OCI-M1 (cell line): ENCODE results near the gene MRPL43.
A peak's percentile ranks its signal among the peaks of the same experiment; 100 is the strongest.

Experiments used
- DNase-seq: peaks from one replicate; lab custom pipeline; 2025; lab: John Stamatoyannopoulos, UW

Gene MRPL43

GRCh38 chr10:101019440-101019703 lies 32.1 kb upstream of the MRPL43 start:
- no peak for DNase-seq

DNA sequence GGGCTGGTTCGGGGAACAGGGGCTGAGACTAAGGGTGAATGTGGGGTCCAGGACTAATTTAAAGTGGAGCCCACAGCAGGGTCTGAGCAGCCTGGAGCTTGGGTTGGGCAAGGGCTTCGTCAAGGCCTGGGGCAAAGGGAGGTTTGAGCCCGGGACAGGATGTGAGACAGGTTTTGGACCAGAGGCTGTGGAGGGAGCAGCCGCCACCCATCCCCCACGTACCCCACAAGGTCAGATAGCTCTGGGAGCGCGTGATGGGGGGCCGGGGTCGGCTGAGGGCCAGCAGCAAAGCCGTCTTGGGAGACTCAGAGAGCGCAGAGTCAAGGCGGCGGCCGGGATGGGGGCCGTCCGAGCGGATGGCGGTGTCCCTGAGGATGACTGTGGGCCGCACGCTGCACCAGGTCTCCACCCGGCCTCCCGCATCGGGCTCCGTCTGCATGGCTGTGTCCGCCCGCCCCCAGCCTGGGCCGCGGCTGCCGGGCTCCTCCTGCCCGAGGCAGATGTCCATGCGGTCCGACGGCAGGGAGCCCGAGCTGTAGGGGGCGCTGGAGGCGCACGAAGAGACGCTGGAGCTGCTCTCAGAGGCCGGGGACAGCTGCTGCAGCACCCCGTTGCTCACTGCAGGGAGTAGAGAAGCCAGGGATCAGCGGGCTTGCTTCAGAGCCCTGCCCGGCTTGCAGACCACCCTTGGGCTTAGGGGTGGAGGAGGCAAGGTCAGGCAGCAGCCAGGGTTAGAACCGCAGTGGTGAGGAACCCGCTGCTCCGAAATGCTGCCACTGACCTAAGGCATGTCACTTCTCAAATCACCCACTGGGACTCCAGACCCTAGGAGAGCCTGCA lies 31.5 kb upstream of the MRPL43 start:
- peak; percentile 95 for DNase-seq

DNA sequence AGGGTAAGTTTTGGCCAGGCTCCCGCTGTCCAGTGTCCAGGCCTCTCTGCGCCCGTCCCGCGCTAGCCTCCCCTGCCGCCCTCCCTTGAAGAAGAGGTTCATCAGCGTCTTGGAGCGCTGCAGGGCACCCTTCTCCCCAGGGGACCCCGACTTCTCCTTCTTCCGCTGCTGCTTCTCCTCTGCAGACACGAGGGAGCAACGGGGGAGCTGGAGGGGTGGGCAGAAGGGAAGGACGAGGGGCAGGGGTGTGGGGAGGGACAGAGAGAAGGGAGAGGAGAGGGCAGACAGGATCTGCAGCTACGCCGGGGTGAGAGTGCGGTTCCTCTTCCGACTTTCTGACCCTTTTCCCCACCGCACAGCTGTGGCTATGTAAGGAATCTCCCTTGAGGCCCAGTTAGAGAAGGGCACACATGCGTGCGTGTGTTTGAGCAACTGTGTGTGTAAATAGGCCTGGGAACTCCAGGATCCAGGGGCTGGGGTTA lies 30.9 kb upstream of the MRPL43 start:
- no peak for DNase-seq

GRCh38 chr10:101016814-101017213 lies 29.5 kb upstream of the MRPL43 start:
- no peak for DNase-seq

DNA sequence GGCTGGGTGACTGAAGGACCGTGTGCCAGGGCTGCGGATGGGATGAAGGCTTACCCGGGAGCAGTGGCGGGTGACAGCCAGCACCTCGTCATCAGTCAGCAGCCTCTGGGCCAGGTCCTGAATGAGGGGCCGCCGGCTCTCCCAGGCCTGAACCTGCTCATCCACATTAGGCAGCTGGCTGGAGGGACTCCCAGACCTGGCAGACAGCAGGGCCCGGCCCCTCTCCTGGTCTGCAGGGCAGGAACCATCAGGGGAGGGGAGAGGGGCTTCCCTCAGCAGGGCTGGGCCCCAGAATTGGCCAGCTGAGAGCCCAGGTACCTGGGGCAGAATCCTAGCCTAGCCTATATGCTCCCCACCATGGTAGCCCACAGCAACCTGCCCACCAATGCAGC lies 28.3 kb upstream of the MRPL43 start:
- DNase-seq: no peak

DNA sequence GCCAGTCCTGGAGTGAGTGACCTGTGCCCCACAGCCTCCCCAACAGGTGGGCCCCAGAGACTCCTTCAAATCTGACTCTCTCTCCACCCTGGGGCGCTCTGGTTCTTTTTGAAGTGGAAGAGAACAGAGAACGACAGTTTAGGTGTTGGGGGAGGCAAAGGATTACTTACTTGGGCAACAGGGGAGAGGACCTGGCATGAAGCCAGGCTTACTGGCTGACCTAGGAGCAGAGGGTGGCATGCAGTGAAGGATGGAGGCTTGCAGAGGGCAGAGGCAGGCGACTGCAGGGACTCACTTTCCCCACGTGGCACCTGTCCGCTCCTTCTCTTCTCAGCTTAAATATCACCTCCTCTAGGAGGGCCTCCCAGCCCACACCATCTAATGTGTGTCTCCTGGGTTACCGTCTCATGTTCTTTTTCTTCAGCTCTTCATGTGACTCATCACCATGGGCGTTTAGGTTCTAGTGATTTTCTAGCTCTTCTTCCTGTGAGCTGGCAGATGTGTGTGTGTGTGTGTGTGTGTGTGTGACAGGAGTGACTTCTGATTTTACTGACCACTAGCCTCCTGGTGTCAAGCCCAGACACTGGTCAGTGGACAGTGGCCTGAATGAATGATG lies 27.8 kb upstream of the MRPL43 start:
- no peak for DNase-seq

- peak; percentile 88 for DNase-seq
These were observed 27.1 kb upstream of the MRPL43 start for GRCh38 chr10:101014230-101014884.

- no peak for DNase-seq
These were observed 26.1 kb upstream of the MRPL43 start for GRCh38 chr10:101013365-101013825.

DNA sequence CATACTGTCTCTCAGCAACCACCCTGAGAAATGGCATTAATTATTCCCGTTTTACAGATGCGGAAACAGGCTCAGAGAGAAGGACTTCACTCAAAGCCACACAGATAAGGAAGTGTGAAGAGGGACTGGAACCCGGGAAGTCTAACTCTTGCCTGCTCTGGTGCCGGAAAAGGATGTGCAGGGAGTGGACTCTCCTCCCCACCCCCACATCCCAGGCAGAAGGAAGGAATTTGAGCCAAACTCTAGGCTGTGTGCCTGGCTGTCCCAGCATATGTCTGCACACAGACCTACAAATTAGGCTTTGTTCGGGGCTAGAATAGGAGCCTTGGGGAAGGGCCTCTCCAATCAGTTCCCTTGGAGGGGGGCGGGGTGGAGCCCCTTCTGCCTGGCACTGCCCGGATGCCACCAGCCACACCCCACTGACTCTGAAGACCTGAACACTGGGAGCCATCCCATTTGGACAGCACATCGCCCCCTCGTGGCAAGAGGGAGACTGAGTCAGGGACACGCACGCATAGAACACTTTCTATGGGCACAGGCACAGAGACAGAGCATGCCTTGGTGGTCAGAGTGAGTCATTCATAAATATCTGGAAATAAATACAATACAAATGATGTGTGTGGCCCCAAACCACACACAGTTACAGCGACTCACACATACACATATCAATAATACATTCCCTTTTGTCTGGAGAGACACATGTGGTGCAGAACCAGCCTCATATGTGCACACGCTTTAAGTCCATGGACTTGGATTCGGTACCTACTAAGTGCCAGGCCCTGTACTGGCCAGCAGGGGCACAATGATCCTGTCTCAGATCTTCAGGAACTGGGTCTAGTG lies 25.4 kb upstream of the MRPL43 start:
- peak; percentile 94 for DNase-seq

DNA sequence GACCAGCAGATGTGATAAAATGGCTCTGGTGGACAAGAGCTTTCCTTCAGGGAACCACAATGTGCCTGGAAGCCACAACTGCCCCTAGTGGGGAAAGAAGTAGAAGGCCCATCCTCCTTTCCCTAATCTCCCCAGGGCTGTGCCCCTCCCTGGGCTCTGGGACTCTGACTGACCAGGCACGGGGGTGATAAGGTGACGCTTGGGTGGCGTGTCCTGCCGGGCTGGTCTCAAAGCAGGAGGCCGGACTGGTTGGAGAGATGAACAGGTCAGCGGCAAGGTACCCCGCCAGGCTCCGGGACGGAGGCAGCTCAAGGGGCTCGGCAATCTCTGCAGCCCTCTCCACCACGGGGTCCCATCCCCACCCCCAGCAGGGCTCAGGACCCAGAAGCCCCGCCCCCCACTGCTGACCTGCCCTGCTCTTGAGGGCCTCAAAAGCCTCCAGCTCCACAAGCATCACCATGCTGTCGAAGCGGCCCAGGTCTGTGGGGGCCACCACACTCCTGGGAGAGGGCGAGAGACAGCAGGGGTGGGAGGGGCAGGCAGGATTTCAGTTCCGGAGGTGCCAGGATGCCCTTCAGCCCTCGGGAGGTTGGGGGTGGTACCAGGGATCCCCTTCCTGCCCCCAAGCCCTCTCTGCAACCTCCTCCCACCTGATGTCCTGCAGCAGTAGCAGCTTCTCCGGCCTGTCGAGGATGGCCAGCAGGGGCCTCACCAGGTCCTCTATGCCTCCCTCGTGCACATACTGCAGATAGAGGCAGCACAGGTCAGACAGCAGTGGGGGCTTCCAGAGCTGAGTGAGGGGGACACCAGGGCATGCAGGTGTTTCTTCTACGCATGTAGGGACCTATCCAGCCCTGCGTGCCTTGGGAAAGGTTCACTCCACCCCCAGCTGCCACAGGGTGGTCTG lies 24.5 kb upstream of the MRPL43 start:
- peak; percentile 80 for DNase-seq

DNA sequence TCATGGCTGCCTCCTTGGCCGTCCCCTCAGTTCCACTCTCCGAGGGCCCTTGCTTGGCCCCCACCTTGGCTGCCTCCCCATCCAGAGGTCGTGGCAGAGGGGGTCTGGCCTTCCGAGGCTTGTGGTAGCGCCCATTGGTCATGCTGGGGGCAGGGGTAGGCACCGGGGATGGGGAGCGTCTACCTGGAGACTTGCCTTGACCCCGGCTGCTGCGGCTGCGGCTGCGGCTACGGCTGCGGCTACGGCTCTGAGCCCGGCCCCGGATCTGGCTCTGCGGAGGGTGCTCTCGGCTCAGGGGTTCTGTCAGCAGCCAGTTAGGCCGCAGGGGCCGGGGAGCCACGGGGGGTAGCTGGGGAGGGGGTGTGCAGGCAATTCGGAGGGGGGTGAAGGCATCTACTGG lies 23.0 kb upstream of the MRPL43 start:
- no peak for DNase-seq

GRCh38 chr10:101008823-101009423 lies 21.6 kb upstream of the MRPL43 start:
- DNase-seq: no peak

DNA sequence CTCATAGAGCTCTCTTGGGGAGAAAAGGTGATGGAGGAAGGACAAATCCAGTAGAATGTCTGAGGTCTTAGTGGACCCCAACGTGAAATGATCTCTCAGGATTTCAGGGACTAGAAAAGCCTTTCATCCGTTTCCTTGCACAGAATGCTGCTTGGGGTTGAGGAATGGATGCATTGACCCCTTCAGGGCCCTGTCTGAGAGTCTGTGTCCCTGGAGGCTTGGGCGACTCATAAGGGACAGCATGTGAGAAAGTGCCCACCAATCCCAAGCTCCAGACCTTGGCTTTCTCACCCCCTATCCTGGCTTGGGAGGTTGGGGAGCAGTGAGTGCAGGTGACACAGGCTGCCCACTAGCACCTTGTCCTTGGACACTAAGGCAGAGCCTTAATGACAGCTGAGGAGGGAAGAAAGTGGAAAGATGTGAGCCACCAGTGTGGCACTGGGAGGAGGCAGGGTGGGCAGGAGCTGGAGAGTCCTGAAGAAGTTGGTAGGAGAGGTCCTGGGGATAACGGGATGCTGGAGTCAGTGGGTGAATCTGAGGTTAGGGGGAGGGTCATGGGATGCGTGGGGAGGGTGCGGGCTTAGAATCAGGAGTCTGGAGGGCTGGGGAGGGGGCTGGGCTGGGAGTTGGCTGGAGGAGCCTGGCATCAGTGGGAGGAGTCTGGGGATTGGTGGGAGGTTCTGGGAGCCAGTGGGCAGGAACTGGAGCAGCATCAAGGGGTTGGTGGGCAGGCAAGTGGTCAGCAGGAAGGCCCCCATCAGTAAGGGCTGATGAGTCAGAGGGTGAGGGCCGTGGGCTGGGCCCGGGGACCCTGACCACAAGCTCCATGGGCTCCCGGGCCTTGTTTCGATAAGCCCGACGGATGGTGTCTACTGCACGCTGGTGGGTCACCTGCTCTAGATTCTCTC lies 20.9 kb upstream of the MRPL43 start:
- no peak for DNase-seq

DNA sequence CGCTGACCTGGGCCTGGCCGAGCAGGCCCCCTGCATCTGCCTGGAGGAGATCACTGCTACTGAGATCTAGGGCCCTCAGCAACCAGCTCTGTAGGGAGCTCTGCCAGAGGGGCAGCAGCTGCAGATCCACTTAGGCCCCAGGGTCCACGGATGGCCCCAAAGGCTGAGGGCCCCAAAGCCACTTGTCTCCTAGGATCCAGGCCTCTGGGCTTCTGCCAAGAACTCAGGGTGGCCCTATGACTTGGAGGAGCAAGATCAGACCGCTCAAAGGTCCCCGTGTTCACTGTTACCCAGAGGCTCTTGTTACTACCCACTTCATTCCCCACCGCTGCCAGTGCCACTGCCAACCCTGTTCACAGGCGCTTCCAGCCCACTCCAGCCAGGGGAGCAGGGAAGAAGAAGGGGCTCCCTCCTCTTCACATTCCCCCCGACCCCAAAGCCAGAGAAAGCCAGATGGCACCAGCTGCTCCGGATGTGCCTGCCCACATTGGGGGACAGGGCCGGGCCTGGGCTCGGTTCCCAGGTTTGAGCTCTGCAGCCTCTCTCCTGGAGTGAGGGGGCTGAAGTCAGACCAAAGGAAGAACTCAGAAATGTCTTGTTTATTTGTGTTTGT lies 19.9 kb upstream of the MRPL43 start:
- no peak for DNase-seq

DNA sequence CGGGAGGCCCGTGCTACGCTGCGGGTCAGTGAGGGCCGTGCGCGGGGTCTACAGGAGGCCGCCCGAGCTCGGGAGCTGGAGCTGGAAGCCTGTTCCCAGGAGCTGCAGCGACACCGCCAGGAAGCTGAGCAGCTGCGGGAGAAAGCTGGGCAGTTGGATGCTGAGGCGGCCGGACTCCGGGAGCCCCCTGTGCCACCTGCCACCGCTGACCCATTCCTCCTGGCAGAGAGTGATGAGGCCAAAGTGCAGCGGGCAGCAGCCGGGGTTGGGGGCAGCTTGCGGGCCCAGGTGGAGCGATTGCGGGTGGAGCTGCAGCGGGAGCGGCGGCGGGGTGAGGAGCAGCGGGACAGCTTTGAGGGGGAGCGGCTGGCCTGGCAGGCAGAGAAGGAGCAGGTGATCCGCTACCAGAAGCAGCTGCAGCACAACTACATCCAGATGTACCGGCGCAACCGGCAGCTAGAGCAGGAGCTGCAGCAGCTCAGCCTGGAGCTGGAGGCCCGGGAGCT lies 19.3 kb upstream of the MRPL43 start:
- DNase-seq: no peak

GRCh38 chr10:101005869-101006567 lies 18.7 kb upstream of the MRPL43 start:
- no peak for DNase-seq

DNA sequence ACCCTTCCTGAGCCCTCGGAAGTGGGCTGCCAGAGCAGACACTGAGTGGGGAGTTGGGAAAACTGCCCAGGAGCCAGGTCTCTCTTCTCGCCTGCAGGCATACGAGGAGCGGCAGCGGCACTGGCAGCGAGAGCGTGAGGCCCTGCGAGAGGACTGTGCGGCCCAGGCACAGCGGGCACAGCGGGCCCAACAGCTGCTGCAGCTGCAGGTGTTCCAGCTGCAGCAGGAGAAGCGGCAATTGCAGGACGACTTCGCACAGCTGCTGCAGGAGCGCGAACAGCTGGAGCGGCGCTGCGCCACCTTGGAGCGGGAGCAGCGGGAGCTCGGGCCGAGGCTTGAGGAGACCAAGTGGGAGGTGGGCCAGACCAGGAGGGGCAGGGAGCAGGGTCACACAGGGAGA lies 18.1 kb upstream of the MRPL43 start:
- no peak for DNase-seq

DNA sequence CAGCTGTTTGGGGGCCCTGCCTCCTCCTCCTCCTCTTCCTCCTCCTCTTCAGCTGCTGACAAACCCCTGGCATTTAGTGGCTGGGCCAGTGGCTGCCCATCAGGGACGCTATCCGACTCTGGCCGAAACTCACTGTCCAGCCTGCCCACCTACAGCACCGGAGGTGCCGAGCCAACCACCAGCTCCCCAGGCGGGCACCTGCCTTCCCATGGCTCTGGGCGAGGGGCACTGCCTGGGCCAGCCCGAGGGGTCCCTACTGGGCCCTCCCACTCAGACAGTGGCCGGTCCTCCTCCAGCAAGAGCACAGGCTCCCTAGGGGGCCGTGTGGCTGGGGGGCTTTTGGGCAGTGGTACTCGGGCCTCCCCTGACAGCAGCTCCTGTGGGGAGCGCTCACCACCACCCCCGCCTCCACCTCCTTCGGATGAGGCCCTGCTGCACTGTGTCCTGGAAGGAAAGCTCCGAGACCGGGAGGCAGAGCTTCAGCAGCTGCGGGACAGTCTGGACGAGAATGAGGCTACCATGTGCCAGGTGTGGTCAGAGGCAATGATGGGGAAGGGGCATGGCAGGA lies 16.4 kb upstream of the MRPL43 start:
- no peak for DNase-seq
